Vagina (tissue), 2 donors: ENCODE results near the gene TAF5.
"Not testable (repeated sequence)": the region's sequence is repeated elsewhere in the genome, so short reads cannot be mapped to it uniquely, and the experiment has no call there.

ENCODE experiments used
- CTCF ChIP-seq, 3 experiments: fragments of 450-650 bp in 2 of 3; fragments of 200-600 bp in 1 of 3; sonication (generic) in 1 of 3; IDR thresholded peaks; one replicate each; pipeline ENCODE4 v1.5.1; 2017 to 2019; ENCODE audit warnings: antibody characterized with exemption in 3 of 3, mild to moderate bottlenecking in 2 of 3, moderate library complexity in 2 of 3
- POLR2AphosphoS5 ChIP-seq, 2 donors: sonication (generic); formaldehyde crosslinking; IDR thresholded peaks; one replicate each; pipeline ENCODE4 v1.9.0; 2017; ENCODE audit warnings: antibody characterized with exemption in 2 of 2, mild to moderate bottlenecking in 2 of 2, low read depth in 1 of 2; ENCODE audit not compliant: insufficient read depth in 1 of 2

GRCh38 chr10:103417148-103417469, 49.3 kb downstream of the TAF5 start:
- not testable (repeated sequence) for TF ChIP-seq CTCF (IDR thresholded peaks at IDR 0.05); POLR2AphosphoS5 (IDR thresholded peaks at IDR 0.05; ENCODE audit: insufficient read depth in 1 of 2, low read depth in 1 of 2)
